IPS DF 4.7 (cell line): ENCODE measurements around the gene HBG1.
"Not testable (repeated sequence)": the region's sequence is repeated elsewhere in the genome, so short reads cannot be mapped to it uniquely, and the experiment has no call there.

Experiments used
- DNase-seq: peaks from one replicate; pipeline ENCODE4 v3.0.0-alpha.2; 2013; ENCODE audit warnings: low spot score; ENCODE audit errors: extremely low read depth

HBG1 gene

DNA sequence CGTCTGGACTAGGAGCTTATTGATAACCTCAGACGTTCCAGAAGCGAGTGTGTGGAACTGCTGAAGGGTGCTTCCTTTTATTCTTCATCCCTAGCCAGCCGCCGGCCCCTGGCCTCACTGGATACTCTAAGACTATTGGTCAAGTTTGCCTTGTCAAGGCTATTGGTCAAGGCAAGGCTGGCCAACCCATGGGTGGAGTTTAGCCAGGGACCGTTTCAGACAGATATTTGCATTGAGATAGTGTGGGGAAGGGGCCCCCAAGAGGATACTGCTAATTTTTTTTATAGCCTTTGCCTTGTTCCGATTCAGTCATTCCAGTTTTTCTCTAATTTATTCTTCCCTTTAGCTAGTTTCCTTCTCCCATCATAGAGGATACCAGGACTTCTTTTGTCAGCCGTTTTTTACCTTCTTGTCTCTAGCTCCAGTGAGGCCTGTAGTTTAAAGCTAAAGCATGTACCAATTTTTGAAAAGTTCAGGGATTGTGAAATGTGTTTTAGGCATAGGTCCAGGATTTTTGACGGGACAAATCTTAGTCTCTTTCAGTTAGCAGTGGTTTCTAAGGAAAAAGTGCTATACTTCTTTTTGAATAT lies at the start of gene HBG1:
HBG1 (minus strand) TSS at position 51 of the 590 bp plus-strand sequence. CDS start 53 bp downstream, outside the sequence.
- not testable (repeated sequence) for DNase-seq

DNA sequence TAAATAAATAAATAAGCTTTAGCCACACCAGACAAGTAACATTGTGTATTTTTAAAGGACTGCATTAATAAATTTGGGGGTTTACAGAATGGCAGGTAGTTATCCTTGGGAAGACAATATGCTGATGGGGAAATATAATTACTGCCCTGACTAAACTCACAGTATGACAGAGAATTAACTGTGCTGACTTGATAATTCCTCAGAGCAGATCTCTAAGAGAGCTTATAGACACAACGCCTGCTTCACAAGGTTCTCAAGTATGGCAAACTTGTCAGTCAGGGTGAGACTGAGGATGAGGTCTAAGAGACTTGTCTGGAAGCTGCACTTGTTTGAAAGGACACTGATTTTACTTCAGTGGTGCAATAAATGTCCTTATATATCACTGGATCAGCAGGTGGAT lies 48.8 kb upstream of the HBG1 start:
- DNase-seq, result no peak

DNA sequence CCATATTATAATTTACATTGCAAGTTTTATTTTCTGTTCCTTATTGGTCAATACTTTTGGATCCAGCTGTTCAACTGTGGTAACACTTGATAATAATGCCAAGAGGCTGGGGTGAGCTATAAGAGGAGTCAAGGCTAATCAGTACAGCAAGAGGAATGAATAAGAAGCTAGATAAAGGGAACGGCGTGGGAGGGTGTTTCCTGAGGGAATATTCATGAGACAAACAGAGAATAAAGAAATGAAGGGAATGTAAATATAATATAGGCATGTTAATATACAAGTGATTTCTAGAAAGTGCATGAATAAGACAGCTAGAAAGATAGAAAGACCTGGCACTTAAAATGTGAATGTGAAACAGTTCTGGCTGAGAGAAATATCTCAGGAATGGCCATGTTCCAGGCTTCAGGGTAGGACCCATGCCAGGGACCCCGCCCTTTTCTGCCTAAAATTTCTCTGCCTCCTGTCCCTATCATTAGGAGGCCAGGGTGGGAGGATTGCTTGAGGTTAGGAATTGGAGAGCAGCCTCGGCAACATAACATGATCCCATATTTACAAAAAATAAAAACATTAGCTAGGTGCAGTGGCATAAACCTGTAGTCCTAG lies 48.2 kb upstream of the HBG1 start:
- no peak for DNase-seq

DNA sequence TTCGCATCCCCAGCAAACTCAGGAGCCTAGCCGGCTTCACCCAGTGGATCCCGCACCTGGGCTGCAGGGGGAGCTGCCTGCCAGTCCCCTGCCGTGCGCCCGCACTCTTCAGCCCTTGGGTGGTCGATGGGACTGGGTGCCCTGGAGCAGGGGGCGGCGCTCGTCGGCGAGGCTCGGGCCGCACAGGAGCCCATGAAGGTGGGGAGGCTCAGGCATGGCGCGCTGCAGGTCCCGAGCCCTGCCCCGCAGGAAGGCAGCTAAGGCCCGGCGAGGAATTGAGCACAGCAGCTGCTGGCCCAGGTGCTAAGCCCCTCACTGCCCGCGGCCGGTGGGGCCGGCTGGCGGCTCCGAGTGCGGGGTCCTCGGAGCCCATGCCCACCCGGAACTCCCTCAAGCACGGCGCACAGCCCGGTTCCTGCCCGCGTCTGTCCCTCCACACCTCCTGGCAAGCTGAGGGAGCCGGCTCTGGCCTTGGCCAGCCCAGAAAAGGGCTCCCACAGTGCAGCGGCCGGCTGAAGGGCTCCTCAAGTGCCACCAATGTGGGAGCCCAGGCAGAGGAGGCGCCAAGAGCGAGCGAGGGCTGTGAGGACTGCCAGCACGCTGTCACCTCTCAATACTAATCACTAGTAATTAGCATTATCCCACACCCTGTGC lies 44.8 kb upstream of the HBG1 start:
- not testable (repeated sequence) for DNase-seq

GRCh38 chr11:5293028-5293427 lies 43.4 kb upstream of the HBG1 start:
- no peak for DNase-seq

- no peak for DNase-seq
Observed at GRCh38 chr11:5291207-5291838, 41.7 kb upstream of the HBG1 start.

DNA sequence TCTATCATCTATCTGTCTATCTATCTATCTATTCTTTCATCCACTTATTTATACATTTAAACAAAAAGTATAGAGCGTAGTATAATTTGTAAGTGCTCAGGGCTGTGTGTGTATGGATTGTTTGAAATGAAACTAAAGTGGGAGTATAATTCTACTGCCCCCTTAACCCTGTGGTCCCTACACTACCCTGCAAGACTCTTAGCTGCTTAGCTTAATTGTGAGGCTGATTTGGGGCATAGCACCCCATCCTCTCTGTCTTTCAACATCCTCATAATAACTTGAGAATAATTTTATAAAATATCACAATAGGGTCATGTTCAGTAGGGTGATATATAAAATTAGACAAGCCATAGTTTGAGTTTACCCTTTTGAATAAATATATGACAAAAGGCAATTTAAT lies 40.4 kb upstream of the HBG1 start:
- DNase-seq, result no peak

GRCh38 chr11:5289696-5290095 lies 40.0 kb upstream of the HBG1 start:
- no peak for DNase-seq

DNA sequence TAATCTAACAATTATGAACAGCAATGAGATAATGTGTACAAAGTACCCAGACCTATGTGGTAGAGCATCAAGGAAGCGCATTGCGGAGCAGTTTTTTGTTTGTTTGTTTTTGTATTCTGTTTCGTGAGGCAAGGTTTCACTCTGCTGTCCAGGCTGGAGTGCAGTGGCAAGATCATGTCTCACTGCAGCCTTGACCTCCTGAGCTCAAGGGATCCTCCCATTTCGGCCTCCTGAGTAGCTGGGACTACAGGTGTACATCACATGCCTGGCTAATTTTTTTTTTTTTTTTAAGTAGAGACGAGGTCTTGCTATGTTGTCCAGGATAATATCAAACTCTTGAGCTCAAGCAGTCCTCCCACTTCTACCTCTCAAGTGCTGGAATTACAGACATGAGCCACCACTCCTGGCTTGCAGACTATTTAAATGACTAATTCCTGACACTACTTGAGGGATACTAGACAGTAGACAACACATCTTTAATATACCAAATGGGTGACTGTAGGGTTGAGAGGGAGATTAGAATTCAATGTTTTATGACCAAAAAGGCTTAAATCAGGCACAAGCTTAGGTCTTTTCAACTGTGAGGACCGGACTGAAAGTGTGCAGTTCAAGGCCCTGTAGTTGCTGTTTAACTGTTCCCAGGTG lies 39.4 kb upstream of the HBG1 start:
- no peak for DNase-seq

- DNase-seq, result no peak
Observed at GRCh38 chr11:5288108-5288905, 38.6 kb upstream of the HBG1 start.

DNA sequence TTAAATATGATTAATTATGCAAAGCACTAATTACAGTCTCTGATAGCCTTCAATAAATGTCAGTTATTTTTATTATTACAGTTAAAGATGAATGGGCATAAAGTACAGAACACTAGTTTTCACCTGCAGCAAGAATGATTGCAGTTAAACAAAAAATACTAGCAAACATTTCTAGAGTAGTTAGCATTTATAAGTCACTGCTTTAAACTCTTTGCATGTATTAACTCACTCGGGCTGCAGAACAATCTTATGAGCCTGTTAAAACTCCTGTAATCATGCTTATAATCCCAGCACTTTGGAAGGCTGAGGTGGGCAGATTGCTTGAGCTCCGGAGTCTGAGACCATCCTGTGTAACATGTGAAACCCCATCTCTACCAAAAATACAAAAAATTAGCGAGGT lies 37.2 kb upstream of the HBG1 start:
- DNase-seq, result no peak

GRCh38 chr11:5286351-5286750 lies 36.7 kb upstream of the HBG1 start:
- DNase-seq, result no peak

DNA sequence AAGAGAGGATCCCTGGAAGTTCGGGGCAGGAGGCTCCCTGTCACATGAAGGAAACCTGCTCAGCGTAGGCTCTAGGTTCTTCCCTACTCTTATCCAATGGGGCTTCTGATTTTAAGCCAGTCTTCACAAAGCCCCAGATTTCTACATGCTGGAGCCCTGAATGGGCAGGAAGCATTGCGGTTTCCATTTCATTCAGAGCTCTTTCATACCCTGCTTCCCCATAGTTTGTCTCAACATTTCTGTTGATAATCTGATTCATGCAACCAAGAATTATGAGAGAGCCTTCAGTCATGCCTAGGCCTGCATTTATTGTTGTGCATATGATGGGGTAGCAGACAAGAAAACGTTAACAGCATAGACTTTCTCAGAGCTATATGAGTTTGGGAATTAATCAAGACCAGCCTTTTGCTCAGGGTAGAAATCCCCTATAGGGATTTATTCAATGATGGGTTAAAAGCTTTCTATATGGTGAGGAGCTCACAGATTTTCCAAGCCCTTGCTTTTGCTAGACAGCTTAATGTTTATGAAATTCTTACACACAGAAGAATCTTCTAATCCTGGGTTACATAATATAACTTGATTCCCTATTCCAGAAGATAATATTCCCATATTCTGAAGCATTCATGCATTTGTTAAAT lies 36.2 kb upstream of the HBG1 start:
- DNase-seq, result no peak

- DNase-seq, result no peak
Observed at GRCh38 chr11:5284637-5285036, 35.0 kb upstream of the HBG1 start.

DNA sequence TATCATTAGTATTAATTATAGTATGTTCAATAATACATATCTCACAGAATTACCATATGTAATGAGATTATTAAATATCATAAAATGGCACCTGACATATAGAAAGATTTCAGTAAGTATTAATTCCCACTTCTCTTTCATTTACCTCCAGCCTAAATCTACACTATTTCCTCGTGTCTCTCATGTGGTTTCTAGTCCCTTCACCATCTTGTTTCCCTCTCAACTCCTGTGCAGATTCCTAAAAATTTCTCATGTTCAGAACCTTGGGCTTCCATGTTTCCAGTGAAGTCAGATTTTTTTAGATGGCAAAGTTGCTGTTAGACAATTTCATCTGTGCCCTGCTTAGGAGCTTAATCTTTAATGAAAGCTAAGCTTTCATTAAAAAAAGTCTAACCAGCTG lies 34.2 kb upstream of the HBG1 start:
- no peak for DNase-seq

DNA sequence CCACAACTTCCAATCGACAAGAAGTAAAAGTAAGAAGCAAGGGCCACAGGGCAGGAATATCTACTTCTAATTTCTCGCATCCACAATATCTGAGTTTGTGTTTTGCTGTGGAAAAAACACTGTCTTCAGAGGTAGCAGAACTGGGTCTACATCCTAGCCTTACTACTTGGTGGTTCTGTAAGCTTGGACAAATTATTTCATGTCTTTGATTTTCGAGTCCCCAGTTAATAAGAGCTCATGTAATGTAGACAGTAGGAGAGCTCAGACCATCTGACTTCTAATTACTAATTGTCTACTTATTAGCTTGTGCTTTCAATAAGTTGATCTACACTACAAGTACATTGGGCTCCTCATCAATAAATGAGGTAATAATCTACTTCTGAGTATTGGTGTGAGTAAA lies 33.4 kb upstream of the HBG1 start:
- DNase-seq, result no peak

DNA sequence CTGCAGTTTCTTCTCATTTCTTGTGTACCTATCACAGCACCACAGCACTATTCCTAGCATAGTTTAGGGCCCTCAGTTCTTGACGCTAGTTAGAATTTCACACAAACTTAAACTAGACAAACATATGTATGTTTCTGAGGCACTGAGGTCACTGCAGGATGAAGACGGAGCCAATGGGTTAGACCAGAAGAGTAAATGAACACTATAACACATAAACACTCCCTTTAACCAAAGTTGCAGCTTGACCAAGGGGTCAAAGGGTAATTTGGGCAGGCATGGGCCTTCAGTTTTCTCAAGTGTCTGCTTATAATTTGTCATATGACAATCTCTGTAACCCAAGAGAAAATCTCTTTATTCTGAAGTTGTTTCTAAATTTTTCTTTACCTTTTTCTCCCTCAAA lies 33.0 kb upstream of the HBG1 start:
- no peak for DNase-seq

- no peak for DNase-seq
Observed at GRCh38 chr11:5281596-5281995, 31.9 kb upstream of the HBG1 start.

DNA sequence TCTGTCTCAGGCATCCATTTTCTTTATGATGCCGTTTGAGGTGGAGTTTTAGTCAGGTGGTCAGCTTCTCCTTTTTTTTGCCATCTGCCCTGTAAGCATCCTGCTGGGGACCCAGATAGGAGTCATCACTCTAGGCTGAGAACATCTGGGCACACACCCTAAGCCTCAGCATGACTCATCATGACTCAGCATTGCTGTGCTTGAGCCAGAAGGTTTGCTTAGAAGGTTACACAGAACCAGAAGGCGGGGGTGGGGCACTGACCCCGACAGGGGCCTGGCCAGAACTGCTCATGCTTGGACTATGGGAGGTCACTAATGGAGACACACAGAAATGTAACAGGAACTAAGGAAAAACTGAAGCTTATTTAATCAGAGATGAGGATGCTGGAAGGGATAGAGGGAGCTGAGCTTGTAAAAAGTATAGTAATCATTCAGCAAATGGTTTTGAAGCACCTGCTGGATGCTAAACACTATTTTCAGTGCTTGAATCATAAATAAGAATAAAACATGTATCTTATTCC lies 31.0 kb upstream of the HBG1 start:
- peak; percentile 75 for DNase-seq

DNA sequence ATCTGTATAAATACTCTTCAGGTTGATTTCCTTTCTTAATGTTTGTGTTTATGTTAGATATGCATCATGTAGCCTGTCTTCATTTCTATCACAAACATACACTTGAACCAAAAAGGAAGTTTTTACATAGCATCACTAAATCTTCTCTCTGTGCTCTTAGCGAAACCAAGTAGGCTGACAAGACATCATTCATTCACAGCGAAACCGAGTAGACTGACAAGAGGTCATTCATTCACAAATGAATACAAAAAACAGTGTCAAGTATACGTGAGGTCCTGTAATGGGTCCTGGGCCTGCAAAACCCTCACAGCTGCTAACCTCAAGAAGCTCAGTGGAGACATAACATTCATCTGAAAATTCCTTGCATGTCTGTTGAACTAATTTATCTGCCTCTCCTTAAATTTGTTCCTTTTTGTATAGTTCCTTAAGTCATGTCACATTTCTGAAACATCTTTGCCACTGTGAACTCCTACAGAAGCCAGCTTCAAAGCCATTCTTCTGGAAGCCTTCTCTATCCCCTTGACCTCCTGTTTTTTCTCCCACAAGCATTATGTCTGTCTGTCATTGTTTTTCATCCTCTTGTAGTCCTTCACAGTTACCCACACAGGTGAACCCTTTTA lies 29.9 kb upstream of the HBG1 start:
- DNase-seq, result no peak
